Activated effector memory CD4-positive, alpha-beta T cell treated with Interleukin-2 at 50 U/mL for 16 hours (primary cell): Measurements from ENCODE around the gene LRRC18.

Source experiments
- DNase-seq: peaks from one replicate; pipeline ENCODE4 v3.0.0-alpha.2; 2020

LRRC18 gene

DNA sequence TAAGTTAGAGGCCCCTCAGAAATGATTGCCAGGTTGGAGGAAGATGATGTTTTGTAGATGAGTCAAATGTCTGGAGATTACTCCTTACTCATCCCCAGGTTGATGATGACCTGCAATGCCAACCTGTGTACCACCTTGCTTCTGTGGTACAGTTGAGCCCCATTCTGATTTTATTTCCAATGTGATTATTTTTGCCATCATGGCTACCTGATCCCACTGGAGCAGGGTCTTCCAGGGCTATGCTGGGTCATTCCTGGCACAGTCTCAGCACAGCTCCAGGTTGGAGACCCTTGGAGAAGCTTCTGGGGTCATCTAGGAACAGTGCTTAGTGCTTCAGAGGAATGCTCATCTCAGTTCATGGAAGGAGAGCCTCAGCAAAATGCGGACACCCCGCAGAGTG, 34.3 kb downstream of the LRRC18 start:
- DNase-seq, result no peak

DNA sequence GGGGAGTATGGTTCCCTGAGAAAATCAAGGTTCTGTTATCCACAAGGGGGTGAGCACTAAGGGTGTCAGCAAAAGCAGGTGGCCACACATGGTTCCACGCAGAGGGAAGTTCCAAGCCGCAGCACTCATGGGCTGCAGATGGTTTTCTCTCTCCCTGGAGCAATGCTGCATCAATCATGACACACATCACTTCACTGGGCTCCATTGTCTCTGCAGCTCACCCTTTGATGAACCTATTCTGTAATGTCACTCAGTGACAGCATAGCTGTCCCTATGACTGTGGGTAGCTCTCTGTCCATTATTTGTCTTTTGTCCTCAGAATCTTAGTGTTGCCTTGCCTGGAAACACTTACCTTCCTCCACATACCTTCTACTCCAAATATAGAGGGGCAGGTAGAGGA, 34.8 kb downstream of the LRRC18 start:
- DNase-seq, result no peak

DNA sequence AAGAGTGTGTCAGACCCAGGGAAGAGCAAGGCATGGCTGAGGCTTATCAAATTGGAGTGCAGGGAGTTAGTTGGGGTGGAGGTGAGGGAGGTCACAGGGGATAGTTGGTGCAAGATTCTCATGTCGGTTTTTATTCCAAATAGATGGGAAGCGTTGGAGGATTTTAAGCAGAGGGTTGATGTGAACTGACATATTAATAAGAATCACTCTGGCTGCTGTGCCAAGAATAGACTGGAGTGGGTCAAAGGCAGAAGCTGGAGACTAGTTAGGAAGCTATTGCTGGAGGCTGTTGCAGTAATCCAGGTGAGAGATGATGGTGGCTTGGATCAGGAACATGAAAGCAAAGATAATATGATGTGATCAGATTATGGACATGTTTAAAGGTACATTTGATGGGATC, 36.5 kb downstream of the LRRC18 start:
- no peak for DNase-seq

DNA sequence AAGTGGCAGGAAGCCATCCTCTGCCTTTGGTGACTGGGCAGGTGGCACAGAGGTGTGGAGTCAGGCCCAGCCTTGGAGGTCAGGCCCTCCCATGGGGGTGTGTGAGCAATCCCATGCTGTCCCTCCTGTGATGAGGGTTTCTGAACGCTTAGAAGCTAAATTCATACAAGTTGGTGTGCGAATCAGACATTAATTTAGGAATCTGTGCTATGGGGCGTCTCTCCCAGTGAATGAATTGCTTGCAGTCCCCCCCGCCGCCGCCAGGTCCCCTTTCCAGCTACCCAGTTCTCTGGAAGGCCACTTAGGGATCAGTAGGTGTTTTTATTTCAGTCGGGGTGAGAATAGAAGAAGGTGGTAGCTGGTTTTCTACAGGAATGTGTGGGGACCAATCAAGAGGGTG, 37.5 kb downstream of the LRRC18 start:
- DNase-seq, result no peak

DNA sequence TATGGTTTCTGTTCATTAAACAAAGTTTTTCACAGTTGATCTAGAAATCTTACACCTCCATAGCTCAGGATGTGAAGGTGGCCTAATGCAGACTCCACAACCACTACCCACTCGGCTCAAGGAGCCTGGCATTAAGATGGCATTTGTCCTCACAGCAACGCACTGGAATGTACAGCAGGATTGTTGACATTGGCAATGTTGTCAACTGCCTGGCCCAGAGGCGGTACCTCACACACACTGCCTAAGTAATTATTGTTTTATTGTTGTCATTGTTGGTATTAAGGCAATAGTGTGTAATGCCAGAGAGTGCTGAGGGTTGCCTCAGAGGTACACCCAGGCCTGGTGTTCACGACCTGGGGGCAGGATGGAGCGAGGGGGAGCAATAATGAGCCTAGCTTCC, 38.3 kb downstream of the LRRC18 start:
- DNase-seq, result no peak

DNA sequence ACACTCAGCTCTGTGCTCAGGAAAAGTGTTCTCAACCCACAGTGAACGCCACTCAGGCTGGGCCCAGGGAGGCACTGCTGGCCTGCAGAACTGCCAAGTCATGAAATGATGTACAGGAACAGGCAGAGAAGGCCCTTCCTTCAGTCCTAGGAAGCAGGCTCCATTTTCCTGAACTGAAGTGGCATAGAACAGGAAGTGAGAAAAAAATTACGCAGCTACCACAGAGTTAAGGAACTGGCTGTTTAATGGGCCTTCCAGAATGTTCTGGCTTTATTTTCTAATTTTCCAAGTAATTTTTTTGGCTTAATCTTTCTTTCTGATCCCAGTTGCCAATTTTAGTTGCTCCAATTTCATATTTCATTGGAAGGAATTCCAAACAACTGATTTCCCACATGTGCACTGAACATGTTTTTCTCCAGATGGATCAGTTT, 39.3 kb downstream of the LRRC18 start:
- no peak for DNase-seq

DNA sequence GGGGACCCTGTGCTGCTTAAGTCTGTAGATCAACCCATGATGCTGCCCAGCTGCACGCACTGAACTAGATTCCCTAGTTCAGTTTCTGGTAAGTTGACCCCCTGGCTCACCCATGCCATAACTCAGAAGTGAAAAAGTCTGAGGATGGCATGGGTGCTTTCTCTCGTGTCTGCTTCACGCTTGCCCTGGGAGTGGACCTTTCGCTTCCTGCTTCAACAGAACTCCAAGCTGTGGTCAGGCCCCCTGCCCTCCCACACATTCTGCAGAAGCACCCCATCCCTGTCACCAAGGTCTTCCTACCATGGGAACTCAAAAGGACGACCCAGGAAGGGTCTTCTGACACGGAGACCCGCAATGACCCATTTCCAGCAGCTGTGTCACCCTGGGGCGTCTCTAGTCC, 39.9 kb downstream of the LRRC18 start:
- DNase-seq, result no peak

DNA sequence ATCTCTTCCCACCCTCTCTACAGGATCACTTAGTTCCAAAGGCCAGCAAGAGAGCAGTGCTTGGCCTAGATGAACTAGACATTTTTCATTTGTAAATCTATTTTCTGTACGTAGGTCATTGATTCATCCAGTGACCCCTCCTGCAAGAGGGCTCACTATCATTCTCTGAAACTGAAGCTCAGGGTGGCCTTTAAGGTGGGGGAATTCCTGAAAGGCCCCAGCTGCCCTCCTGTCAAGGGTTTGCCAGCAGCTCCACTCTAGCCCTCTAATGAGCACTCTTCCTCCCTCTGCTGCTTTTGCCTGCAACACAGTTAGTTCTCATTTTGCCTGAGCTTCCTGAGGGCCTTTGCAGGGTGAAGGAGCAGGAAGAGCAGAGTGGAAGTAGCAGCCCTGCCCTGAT, 41.2 kb downstream of the LRRC18 start:
- DNase-seq, result no peak

DNA sequence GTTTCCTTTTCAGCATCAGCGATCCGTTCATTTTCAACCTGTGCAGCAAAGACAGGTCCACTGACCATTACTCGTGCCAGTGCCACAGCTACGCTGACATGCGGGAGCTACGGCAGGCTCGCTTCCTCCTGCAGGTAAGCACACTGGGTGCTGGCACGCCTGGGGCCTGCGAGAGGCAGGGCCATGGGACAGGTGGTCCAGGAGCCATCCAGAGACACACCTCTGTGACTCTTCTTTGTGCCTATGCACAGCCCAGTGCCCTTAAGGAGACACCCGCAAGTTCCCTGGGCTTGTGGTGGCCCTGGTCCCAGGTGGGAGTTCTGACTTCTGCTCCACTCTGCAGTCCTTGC, 42.2 kb downstream of the LRRC18 start:
- no peak for DNase-seq

DNA sequence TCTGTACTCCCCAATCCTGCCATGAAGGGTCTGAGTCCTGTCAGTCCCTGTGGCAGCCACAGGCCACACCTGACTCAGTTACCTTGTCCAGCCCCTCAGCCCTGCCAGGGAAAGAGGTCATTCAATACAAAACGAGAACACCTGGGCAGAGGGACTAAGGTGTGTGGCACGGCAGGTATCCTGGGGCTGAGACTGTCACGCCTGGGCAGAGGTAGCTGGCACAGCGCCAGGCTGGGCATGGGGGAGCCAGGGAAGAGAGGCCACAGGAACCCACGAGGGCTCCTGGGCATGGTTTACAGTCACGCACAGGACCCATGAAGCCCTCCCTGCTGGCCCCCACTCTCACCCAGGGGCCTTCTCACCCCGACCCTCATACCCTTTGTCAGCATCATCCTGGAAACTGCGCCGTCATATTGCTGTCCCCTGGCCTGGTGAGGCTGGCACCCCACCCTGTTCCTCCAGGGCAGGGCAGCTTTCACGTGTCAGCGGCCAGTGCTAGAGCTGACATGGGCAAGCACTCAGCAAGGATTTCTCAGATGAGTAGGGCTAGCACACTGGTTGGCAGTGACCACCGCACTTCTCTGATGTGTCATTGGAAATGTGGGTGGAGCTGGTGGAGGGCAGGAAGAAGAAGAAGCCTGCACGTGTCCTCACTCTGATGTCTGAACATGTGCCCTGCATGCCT, 42.7 kb downstream of the LRRC18 start:
- no peak for DNase-seq

DNA sequence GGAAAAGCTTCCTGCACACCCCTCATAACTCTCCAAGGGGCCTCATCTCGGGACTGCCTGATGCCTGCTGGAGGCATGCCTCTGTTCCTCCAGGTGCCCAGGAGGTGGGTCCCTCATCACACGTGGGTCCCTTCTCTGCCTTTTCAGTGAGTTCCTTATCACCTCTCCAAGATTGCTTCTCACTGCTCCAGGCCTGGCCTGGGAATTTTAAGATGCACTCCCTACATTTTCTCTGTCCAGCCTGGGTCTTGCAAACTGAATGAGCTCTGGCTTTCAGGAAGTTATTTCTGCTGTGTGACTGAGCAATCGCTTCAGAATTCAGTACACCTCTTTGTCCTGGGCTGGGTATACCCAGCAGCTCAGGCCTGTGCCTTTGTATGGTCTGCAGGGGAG, 43.8 kb downstream of the LRRC18 start:
- DNase-seq, result no peak

DNA sequence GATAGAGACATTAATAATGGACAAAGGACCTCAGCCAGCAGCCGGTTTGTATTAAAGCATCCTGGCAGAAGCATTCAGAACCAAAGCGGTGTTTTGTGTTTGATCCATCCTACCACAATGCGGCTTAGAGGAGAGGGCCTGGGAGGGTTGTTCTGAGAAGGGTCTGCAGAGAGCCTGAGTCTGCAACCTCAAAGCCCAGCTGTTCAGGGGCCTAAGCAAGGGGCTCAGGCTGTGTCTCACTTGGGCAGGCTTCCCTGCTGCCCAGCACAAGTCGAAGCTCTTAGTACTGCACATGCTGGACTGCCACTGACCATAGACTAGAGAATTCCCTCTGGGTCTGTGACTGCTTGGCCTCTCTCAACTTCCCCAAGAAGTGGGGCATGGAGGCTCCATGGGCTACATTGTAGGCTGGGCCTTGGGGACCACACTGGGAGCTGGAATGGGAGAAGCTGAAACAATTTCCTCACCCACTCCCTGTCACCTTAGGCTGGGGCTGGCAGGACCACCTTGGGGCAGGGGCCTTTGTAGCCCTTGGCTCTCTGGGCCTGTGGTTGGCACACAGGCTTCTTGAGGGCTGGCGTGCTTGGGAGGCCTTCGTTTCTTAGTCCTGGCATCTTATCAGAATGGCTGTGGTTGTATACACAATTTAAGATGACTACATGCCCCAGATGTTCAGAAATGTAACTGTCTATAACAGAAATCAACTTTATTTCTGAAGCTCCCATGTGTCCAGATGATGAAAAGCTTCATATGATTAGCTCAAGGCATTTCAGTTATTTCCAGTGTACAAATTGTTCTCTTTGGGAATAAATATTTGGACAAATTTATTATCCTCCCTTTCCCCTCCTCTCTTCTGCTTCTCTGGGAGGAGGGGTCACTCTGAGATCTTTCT, 44.5 kb downstream of the LRRC18 start:
- no peak for DNase-seq

DNA sequence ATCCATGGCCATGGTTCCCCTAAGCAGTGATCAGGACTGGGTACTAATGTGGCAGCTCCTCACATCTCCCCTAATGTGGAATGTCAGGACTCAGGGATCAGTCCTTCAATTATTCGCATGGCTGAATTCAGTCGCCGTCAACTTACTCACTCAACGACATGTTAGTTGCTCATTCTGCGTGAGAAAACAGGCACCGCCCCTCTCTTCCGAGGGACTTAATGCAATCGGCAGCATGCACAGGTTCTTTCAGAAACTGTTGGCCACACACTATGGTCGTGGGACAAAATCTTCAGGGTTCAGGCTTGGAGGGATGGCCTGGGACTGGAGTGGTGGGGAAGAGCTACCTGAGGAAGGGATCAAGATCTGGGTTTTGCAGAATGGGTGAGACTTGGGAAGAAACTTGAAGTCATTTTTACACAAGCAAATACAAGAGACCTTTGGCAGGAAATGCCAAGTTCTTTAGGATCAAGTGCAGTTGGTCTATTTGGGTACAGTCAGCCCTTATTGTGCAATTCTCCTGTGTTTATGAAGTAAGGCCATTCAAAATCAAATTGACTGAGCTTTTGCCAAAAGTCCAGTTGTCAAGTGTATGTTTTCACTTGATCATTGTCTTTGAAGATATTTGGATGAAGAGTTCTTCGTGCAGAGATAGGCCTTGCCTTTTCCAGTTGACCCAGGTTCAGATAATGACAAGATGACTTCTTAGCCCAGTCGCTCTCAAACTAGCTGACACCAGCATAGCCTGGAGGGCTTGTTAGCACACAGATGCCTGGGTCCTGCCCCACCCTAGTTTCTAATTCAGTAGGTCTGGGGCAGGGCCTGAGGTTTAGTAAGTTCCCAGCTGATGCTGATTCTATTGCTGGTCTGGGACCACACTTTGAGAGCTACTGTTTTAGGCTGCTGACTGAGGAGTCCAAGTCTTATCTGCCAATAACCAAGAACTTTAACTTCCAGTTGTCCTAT, 48.5 kb downstream of the LRRC18 start:
- no peak for DNase-seq

DNA sequence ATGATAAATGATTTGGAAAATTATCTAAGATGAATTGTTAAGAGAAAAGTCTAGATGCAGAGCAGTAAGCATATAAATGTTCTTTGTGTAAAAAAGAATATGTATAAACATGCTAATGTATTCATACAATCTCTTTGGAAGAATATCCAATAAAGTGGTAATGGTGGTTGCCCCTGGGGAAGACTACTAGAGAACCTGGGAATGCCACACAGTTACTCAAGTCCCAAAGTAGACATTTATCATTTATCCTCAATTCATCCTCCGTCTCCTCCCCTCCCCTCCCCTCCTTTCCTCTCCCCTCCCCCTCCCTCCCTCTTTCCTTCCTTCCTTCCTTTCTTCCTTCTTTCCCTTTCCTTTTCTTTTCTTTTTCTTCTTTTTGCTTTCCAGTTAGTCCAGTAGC, 51.7 kb downstream of the LRRC18 start:
- no peak for DNase-seq

DNA sequence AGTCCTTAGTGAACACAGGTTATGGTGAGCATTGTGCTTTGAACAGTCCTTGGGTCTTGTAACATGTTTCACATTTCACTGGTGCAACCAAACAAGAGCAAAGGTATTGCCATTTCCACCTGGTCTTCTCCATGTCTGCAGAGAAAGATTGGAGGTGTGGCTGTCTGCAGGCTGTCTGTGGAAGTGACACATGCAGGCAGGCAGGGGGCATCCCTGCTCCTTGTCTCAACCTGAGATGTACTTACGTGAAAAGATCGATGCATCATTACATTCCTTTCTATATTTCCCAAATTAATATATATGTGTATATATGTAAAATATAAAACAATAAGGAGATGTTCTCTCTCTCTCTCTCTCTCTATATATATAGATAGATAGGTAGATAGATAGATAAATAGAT, 54.3 kb downstream of the LRRC18 start:
- DNase-seq, result no peak

DNA sequence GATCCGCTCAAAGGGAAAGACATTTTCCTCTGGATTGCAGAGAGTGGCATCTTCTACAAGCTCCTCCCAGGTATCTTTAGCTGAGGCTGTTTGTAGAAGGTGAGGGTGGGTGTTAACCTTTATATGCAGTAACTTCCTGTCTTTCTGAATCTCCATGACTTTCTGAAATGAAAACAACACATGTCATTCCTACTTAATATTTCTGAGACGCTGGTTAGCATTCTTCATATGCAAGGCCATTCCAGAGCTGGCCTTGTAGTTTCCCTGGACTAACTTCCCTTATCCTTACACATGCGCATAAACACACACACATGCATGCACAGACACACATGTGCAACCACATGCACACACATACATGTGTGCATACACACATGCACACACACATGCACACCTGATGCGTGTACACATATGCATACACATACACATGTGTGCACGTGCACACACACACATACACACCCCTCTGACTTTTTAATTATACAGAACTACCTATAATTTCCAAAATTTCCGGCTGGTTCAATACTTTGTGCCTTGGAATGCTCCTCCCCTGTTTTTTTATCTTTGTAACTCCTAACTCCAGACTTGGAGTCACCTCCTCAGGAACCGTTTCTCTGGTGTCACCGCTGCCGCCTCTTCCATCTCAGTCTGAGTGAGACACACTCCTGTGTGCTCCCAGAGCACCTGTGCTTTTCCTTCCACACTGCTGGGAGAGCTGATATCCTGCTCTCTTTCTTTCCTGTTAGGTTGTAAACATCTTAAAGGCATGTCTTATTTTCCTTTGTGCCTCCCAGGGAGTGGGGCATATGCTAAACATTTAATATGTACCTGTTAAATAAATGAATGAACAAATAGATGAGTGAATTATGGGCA, 55.2 kb downstream of the LRRC18 start:
- no peak for DNase-seq

DNA sequence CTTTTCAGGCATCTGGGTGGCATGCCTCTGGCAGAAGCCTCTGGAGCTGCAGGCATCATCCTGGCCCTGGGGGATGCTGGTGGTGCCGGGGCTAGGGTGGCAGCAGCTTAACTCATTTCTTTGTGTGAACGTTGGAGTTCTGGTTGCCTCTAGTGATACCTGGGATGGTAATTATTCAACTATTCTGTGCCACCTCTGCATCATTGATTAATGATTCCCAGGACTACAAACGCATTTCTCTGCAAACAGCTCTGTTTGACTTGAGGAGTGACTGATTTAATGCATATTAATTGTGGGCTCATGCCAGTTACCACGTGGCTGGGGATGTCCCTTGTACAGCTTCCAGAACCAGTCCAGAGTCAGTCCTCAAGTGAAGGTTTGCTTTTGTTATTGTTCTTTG, 55.9 kb downstream of the LRRC18 start:
- no peak for DNase-seq

DNA sequence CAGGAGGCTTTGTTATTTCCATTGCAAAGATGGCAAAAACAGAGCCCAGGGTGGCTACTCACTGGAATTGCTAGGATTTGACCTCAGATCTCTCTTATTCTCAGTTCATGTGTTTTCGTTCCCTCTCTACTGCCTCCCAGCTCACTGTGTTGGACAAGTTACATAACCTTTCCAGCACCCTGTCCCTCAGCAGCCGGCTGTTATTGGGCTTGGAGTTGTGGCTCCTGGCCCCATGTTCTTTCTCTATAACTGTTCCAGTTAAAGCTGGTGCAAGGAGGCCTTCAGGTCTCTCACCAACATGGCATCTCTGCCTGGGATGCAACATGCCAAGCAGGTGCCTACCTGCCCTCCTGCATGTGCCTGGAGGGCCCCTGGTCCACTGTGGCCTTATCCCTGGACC, 56.8 kb downstream of the LRRC18 start:
- DNase-seq, result no peak

DNA sequence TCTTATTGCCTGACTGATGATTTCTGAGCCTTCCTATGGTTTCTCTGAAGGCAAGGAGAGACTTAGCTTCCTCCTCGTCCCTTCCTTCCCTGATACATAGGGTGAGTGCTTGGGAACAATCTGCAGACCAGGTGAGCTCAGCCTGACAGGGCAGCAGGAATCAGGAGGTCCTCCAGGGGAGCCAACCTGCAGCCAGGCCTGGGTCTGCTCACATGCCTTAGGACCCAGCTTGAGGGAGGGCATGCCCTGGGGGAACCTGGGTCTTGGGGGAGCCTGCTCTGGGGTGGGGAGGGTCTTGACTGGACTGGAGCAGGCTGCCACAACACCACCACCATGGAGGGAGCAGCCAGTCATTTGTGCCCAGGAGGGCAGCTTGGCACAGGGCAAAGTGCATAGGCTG, 57.7 kb downstream of the LRRC18 start:
- DNase-seq, result no peak

DNA sequence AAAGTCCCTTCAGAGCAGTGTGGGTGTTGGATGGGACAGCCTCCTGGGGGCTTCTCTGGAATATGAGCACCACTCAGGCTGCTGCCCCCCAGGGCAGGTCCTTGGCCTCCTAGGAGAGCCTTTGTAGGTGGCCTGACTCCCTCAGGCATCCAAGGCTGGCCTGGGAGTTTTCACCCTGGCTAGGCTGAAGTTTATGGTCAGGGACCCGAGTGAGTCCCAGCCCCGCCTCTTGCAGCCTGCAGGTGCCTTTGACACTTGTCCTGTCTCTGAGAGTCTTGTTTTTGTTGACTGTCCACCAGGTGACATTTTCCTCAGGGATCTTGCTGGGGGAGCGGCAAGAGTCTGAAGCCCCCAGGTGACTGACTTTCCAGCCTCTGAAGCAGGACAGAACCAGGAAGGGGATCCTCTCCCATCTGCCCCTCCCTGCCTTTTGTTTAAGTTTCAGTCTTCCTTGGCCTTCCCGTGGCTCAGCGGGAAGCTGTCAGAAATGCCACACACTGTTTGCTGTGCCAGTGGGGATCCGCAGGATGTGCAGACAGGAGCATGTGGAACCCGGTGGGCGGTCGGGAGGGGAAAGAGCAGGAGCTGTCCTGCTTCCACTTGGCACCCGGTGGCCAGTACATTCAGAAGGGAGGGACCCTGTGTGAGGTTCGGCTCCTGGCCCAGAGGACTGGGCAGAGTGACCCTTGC, 59.5 kb downstream of the LRRC18 start:
- no peak for DNase-seq

DNA sequence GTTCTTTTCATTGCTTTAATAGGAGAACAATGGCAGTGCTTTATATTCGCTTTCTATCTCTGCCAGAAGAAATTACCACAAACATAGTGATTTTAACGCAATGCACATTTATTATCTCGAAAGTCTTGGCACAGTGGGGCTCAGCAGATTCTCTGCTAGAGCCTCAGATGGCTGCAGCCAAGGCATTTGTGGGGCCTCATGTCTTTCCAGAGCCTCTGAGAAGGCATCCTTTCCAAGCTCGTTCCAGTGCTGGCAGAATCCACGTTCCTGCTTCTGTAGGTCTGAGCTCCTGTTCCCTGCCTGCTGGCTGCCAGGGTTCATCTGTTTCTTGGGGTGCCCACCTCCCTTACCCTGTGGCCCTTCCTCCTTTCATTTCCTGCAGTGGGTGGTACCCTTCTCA, 60.2 kb downstream of the LRRC18 start:
- no peak for DNase-seq

DNA sequence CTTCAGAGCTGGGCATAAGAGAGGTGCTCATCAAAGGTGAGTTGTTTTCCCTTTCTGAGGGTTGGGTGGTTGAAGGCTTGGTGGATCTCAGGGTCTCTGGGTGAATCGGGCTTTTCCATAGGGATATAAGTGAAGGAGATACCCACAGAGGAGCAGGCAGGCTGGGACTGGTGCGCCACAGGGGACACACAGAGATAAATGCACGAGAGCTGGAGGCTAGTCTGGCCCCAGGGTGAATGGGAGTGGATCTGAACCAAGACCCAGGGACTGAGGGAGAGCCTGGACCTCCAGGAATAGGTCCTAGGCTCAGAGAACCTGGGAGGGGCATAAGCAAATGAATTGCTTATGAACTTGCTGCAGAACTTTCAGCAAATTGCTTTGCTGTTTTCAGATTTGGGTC, 61.5 kb downstream of the LRRC18 start:
- no peak for DNase-seq
